HG03354 (cell line): ENCODE results near the gene NME7.
"Not testable (repeated sequence)": the region's sequence is repeated elsewhere in the genome, so short reads cannot be mapped to it uniquely, and the experiment has no call there.

Experiments used
- ATAC-seq: cut with Tn5 transposase; IDR thresholded peaks from one replicate; pipeline ENCODE4 v1.9.1; 2021; ENCODE audit warnings: mild to moderate bottlenecking; ENCODE audit not compliant: unreplicated experiment, poor library complexity, severe bottlenecking

NME7 gene

DNA sequence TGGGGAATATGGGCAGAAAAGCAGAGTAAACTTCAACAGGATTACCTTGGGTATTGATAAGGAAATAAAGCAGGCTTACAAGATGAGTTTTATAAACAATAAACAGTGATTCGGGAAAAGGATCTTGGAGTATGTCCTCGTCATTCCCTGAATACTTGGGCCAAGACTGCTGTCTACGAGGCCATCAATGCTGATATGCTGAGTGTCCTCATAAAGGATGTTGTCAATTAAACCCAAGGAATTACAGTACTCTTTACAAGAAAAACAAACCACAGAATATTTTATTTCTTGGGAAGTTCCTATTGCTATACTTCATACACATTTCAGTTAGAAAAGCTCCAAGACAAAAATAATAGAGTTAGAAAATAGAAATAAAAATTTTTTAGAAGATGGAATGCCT lies 226.2 kb downstream of the NME7 start:
- no peak for ATAC-seq

- ATAC-seq = peak; percentile 93
Observed at GRCh38 chr1:169138866-169139670, 228.5 kb downstream of the NME7 start.

DNA sequence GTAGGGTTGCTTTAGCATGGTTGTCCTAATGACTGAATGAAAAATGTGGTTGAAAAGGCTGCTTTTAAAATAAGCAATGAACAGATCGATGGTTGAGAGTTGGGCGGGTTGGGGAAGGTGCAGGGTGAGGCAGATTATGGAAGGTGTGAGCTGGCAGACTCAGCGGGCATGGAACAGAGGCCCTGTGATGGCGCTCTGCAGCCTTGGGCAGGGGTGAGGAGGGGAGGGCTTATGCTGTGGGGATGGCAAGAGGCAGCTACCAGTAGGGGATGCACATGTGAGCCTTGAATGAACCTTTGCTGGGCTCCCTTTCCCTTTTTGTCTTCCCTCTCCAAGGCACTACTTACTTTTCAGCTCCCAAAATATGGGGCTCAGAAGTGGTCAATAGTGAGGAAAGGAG lies 230.2 kb downstream of the NME7 start:
- no peak for ATAC-seq

DNA sequence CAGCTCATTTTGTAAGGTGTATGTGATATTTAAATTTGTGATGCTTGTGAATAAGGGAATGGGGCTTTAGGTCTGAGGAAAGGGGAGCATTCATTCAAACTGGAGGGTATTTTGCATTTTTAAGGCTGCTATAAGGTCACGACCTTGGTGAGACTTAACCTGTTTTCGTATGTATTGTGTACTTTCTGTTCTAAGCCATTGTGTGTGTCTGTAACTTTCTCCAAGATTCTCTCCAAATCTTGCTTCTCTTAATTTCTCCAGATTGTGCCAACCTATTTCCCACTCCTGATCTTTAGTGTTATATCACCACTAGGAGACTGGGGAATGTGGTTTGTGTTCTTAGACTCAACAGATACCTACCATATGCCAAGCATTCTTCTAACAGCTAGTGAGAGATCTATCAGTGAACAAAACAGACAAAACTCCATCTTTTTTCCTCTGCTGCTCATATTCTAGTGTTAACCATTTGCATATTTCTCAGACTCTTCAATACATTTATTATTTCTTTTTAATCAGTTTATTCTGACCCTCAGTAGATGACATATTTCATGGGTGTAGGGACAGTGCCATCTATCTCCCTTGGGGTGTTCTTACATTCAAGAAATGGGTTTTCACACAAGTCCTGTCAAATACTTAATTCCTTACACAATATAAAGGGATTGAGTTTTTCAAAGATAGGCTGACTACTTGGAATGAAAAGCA lies 233.6 kb downstream of the NME7 start:
- no peak for ATAC-seq

GRCh38 chr1:169133228-169133576 lies 234.4 kb downstream of the NME7 start:
- ATAC-seq = no peak

- no peak for ATAC-seq
Observed at GRCh38 chr1:169132512-169133227, 234.9 kb downstream of the NME7 start.

- no peak for ATAC-seq
Observed at GRCh38 chr1:169130683-169131082, 236.9 kb downstream of the NME7 start.

- ATAC-seq = no peak
Observed at GRCh38 chr1:169129109-169129784, 238.3 kb downstream of the NME7 start.

GRCh38 chr1:169128562-169128961 lies 239.0 kb downstream of the NME7 start:
- ATAC-seq = no peak

- ATAC-seq = no peak
Observed at GRCh38 chr1:169127305-169127704, 240.3 kb downstream of the NME7 start.

- ATAC-seq = no peak
Observed at GRCh38 chr1:169126335-169126734, 241.3 kb downstream of the NME7 start.

- not testable (repeated sequence) for ATAC-seq
Observed at GRCh38 chr1:169125597-169125996, 242.0 kb downstream of the NME7 start.

DNA sequence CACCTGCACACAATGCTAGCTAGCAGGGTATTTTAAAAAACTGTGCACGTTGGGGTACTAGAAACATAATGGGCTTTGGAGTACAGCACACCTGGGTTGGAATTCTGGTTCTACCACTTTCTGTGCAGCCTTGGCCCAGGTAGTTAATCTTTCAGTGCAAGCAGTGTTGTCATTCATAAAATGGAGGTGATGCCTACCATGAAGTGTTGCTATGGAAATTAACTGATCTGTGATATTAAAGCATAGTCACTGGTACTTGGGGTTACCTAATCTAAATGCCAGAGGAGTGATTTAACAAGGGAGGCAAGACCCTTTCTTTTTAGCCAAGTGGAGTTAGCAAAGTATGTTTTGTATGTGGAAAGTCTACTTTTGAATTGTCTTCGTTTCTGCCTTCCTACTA lies 243.1 kb downstream of the NME7 start:
- no peak for ATAC-seq

GRCh38 chr1:169122976-169123375 lies 244.6 kb downstream of the NME7 start:
- no peak for ATAC-seq

- no peak for ATAC-seq
Observed at GRCh38 chr1:169121146-169121923, 246.3 kb downstream of the NME7 start.

DNA sequence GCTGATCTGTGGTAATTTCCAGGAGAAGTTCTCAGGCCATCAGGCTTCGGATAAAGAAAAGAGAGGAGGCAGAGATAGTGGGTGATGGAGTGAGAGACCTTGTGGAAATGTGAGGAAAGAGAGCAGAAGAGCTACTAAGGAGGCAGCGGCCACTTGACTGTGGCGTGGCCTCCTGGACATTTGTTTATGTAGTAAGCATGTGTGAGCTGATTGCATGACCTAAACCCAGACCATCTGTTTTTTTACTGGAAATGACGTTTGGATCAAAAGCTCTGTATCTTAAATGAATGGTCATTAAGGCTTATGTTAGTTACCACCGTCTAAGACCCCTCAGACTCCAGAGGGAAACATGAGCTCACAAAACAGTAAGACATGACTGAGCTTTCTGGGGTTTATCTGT lies 247.5 kb downstream of the NME7 start:
- ATAC-seq = no peak

DNA sequence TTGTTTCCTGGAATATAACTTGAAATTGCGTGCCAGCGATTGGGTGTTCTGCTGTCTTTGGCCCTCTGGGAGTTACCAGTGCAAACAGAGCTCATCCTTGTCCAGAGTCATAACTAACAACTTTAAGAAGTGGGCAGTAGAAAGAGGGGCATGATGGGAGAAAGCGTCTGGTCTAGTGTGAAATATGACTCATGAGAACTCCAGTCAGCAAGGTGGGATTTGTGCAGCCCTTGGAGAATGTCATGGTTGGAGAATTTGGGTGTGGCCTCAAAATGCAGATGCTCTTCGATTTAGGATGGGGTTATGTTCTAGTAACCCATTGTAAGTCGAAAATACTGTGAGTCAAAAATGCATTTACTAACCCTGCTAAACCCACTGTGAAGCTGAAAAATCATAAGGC lies 248.2 kb downstream of the NME7 start:
- ATAC-seq = no peak

GRCh38 chr1:169118227-169118626 lies 249.4 kb downstream of the NME7 start:
- no peak for ATAC-seq

GRCh38 chr1:169117599-169117998 lies 250.0 kb downstream of the NME7 start:
- no peak for ATAC-seq

GRCh38 chr1:169117014-169117413 lies 250.6 kb downstream of the NME7 start:
- ATAC-seq = no peak
